HepG2 (cell line): ENCODE results near the gene RRP9. TPM values are rescaled to one million over a fixed set of nuclear protein-coding genes. Genes with fewer than 3 reads are reported as not detected.

Experiments used
- ATAC-seq: fragments of 200-7000 bp; cut with Tn5 transposase; 3 replicates; pipeline ENCODE4 v1.9.1; 2020; ENCODE audit warnings: mild to moderate bottlenecking, moderate library complexity
- BruUV-seq: library from RNA; stranded (reverse); fragments of 400-500 nt; replicated peaks from 2 replicates; lab custom pipeline; 2021; lab: Mats Ljungman, UMichigan
- CTCF ChIA-PET: fragments of 300-600 bp; formaldehyde crosslinking; extraction: SDS; loops from one replicate; lab custom pipeline; 2021; ENCODE audit warnings: low total read pairs, inconsistent platforms, low intra/inter-chr PET ratio; lab: Yijun Ruan, JAX
- POLR2A ChIA-PET: fragments of 350-600 bp; sonication (Branson Sonifier 250); formaldehyde crosslinking; loops from one replicate; lab custom pipeline; 2020; ENCODE audit warnings: antibody characterized with exemption, inconsistent platforms; lab: Yijun Ruan, JAX
- DNase-seq: peaks from one replicate; pipeline ENCODE4 v3.0.0-alpha.2; 2015; ENCODE audit warnings: low spot score
- FAIRE-seq: peaks from 3 replicates; lab custom pipeline; 2011; peaks lifted over from hg19 to GRCh38; lab: Jason Lieb, UNC
- H2AFZ ChIP-seq: one replicate; pipeline ENCODE4 v1.6.1; 2011; ENCODE audit warnings: low read length, inconsistent platforms
- H3K27ac ChIP-seq: fragments of 300-600 bp; 3 replicates; pipeline ENCODE4 v1.8.0; 2011; ENCODE audit warnings: mixed run types, mild to moderate bottlenecking, mixed read lengths, low read length, inconsistent platforms; ENCODE audit not compliant: insufficient read depth; ENCODE audit errors: extremely low read length
- H3K27me3 ChIP-seq, 2 experiments: fragments of 200-600 bp in 1 of 2; 2 replicates in 1 of 2; 3 replicates in 1 of 2; pipeline versions ENCODE4 v1.6.0 to v1.8.0; 2011; ENCODE audit warnings: low read length in 2 of 2, mild to moderate bottlenecking in 2 of 2, moderate library complexity in 2 of 2, inconsistent platforms in 1 of 2; ENCODE audit not compliant: insufficient read depth in 2 of 2, control insufficient read depth in 1 of 2
- H3K36me3 ChIP-seq, 2 experiments: fragments of 200-600 bp in 1 of 2; replicated peaks in 1 of 2; 2 replicates in 1 of 2; 3 replicates in 1 of 2; pipeline versions ENCODE4 v1.5.1 to v1.8.0; 2011; ENCODE audit warnings: low read length in 2 of 2, inconsistent platforms in 1 of 2; ENCODE audit not compliant: insufficient read depth in 2 of 2, control insufficient read depth in 1 of 2
- H3K4me1 ChIP-seq: 2 replicates; pipeline ENCODE4 v1.5.1; 2012; ENCODE audit warnings: low read length, inconsistent platforms; ENCODE audit not compliant: insufficient read depth
- H3K4me2 ChIP-seq: 2 replicates; pipeline ENCODE4 v1.6.0; 2011; ENCODE audit warnings: low read depth, low read length, inconsistent platforms
- H3K4me3 ChIP-seq, 3 experiments: fragments of 200-600 bp in 1 of 3; sonication (generic), shearing (Covaris generic) in 1 of 3; replicated peaks in 1 of 3; 2 replicates each; pipeline ENCODE4 v1.5.1; 2011 to 2016; ENCODE audit warnings: low read length in 3 of 3, inconsistent platforms in 2 of 3, low read depth in 2 of 3, mild to moderate bottlenecking in 2 of 3, control low read depth in 1 of 3, mixed read lengths in 1 of 3; ENCODE audit not compliant: insufficient read depth in 1 of 3
- H3K79me2 ChIP-seq: one replicate; pipeline ENCODE4 v1.6.1; 2011; ENCODE audit warnings: low read length, inconsistent platforms; ENCODE audit not compliant: insufficient read depth
- H3K9ac ChIP-seq: 2 replicates; pipeline ENCODE4 v1.6.0; 2011; ENCODE audit warnings: mild to moderate bottlenecking, low read depth, low read length, inconsistent platforms; ENCODE audit not compliant: insufficient read depth
- H3K9me3 ChIP-seq: 2 replicates; pipeline ENCODE4 v1.5.1; 2012; ENCODE audit warnings: mild to moderate bottlenecking, low read length
- H4K20me1 ChIP-seq: 2 replicates; pipeline ENCODE4 v1.6.0; 2011; ENCODE audit warnings: inconsistent platforms, mild to moderate bottlenecking, low read length, moderate library complexity; ENCODE audit not compliant: insufficient read depth
- ATAD3A ChIP-seq: sonication (generic); formaldehyde crosslinking; IDR thresholded peaks from 2 replicates; pipeline ENCODE4 v1.4.0; 2020; ENCODE audit warnings: missing genetic modification reagents
- DNMT1 ChIP-seq: sonication (generic); formaldehyde crosslinking; IDR thresholded peaks from 2 replicates; pipeline ENCODE4 v1.5.1; 2020; ENCODE audit warnings: mild to moderate bottlenecking, missing genetic modification reagents
- ELF1 ChIP-seq: sonication (generic); formaldehyde crosslinking; IDR thresholded peaks from 2 replicates; pipeline ENCODE4 v1.4.0; 2020; ENCODE audit warnings: missing genetic modification reagents
- ESRRA ChIP-seq: sonication (generic); formaldehyde crosslinking; IDR thresholded peaks from 2 replicates; pipeline ENCODE4 v1.5.1; 2020; ENCODE audit warnings: mild to moderate bottlenecking, low read depth, missing genetic modification reagents
- HNF4G ChIP-seq, 2 experiments: sonication (generic) in 1 of 2; formaldehyde crosslinking in 1 of 2; IDR thresholded peaks; 2 replicates each; pipeline versions ENCODE4 v1.4.0 to v1.6.1; 2011 to 2020; ENCODE audit warnings: borderline replicate concordance in 2 of 2, low read depth in 2 of 2, mild to moderate bottlenecking in 2 of 2, low read length in 1 of 2, missing genetic modification reagents in 1 of 2, moderate library complexity in 1 of 2
- NAIF1 ChIP-seq: sonication (generic); formaldehyde crosslinking; IDR thresholded peaks from 2 replicates; pipeline ENCODE4 v1.5.0; 2020; ENCODE audit warnings: mild to moderate bottlenecking, missing genetic modification reagents, borderline replicate concordance
- NFE2L2 ChIP-seq: fragments of 150-350 bp; IDR thresholded peaks from 2 replicates; pipeline ENCODE4 v1.6.1; 2014; ENCODE audit warnings: low read length
- SRSF1 ChIP-seq: fragments of 200-400 bp; formaldehyde crosslinking; optimal IDR thresholded peaks from 2 replicates; pipeline ENCODE3; 2017; ENCODE audit warnings: mild to moderate bottlenecking, low read depth, low read length, moderate library complexity
- TCF12 ChIP-seq, 2 experiments: fragments of 450-650 bp in 1 of 2; sonication (generic) in 1 of 2; formaldehyde crosslinking in 1 of 2; IDR thresholded peaks; 2 replicates each; pipeline versions ENCODE4 v1.6.1 to v1.8.0; 2017 to 2022; ENCODE audit warnings: antibody characterized with exemption in 1 of 2, mild to moderate bottlenecking in 1 of 2, missing genetic modification reagents in 1 of 2, moderate library complexity in 1 of 2
- ZC3H13 ChIP-seq: sonication (generic); formaldehyde crosslinking; IDR thresholded peaks from 2 replicates; pipeline ENCODE4 v1.8.1; 2023; ENCODE audit warnings: mild to moderate bottlenecking, missing genetic modification reagents, moderate library complexity
- ZNF543 ChIP-seq: sonication (generic); formaldehyde crosslinking; IDR thresholded peaks from 2 replicates; pipeline ENCODE4 v1.4.0; 2020; ENCODE audit warnings: mild to moderate bottlenecking, missing genetic modification reagents
- WGBS: methylation state at CpG from one replicate; pipeline ENCODE4 v1.1.6; 2017; ENCODE audit warnings: low lambda C conversion rate; 5-methylcytosine and 5-hydroxymethylcytosine counted together
- in situ Hi-C: cut with HindIII; loops from 2 replicates; pipeline ENCODE4 v1.10.0; 2017; ENCODE audit warnings: low pct_unique_long_range_greater_than_20kb; ENCODE audit not compliant: extremely low pct_ligation_motif_present
- intact Hi-C: fragments of 100-400 bp; cut with micrococcal nuclease; formaldehyde crosslinking; loops from one replicate; pipeline ENCODE4 v1.10.0; 2022; ENCODE audit not compliant: unreplicated experiment
- polyA plus RNA-seq, 8 experiments: library from polyadenylated mRNA; depleted of rRNA in 3 of 8; stranded (reverse) in 7 of 8; unstranded in 1 of 8; fragments of >200 nt; fragmentation: Illumina TruSeq in 4 of 8; extraction: Trizol in 4 of 8; gene quantifications; 2 replicates each; pipeline versions ENCODE4 v1.2.1 to v1.2.3, GENCODE V29; 2011 to 2016; ENCODE audit warnings: low read depth in 4 of 8, missing spikeins in 1 of 8, mixed read lengths in 1 of 8; ENCODE audit not compliant: insufficient read depth in 1 of 8
- total RNA-seq, 5 experiments: library from RNA; depleted of rRNA; stranded (reverse); fragments of >200 nt; fragmentation: Illumina TruSeq; extraction: Trizol; gene quantifications; 2 replicates each; pipeline ENCODE4 v1.2.3, GENCODE V29; 2016; ENCODE audit warnings: low read depth in 1 of 5

Gene RRP9
- total and polyA plus RNA-seq, 2 of the 13 experiments (the other 11 are each of a cell fraction or from before 2014, with no cell fraction given): 14.8 to 44.0 TPM

DNA sequence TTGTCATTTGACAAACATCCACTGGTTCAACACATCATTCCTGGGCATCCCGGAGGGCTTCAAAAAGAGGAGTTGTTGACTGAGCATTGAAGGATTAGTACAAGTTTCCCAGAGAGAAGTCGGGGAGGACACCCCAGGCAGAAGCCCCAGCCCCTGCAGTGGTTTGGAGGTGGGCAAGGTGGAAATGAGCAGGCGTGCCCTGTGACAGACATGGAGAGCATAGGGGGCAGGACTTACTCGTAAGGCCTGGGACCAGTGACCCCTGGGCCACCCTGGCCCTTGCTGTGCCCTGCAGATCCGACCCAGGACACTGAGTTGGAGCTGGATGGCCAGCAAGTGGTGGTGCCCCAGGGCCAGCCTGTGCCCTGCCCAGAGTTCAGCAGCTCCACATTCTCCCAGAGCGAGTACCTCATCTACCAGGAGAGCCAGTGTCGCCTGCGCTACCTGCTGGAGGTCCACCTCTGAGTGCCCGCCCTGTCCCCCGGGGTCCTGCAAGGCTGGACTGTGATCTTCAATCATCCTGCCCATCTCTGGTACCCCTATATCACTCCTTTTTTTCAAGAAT is 6.4 kb upstream of the RRP9 start:
- H3K4me1 ChIP-seq: peaks cover 26% of the 10 kb centered on the region
- H3K4me3 ChIP-seq: no peak overlapping the region
- no peaks in the 10 kb centered on the region for H3K79me2 ChIP-seq
- no peaks in the 10 kb centered on the region for H3K27me3 ChIP-seq
- FAIRE-seq (no peak), ATAC-seq (no peak), DNase-seq (no peak)
- no peaks in the 10 kb centered on the region for H4K20me1 ChIP-seq
- H2AFZ ChIP-seq: no peak overlapping the region
- no peak overlapping the region for H3K27ac ChIP-seq
- ChIA-PET CTCF (no interaction called here), POLR2A (no interaction called here)
- no TSS peak for BruUV-seq
- in situ Hi-C loops: no loop called here
- TF ChIP-seq ZNF543 (CRISPR knock-in tag) (no peak), ESRRA (no peak), ZC3H13 (CRISPR knock-in tag) (no peak), NAIF1 (no peak), SRSF1 (no peak), DNMT1 (CRISPR knock-in tag) (no peak), TCF12 (IDR thresholded peaks at IDR 0.05) (no peak), TCF12 (CRISPR knock-in tag; IDR thresholded peaks at IDR 0.05) (no peak)
- intact Hi-C loops: no loop called here
- no peaks in the 10 kb centered on the region for H3K9me3 ChIP-seq
- H3K4me2 ChIP-seq: no peak overlapping the region
- WGBS: 93% methylated on average over 6 of the region's 10 CpGs
- no peaks in the 10 kb centered on the region for H3K36me3 ChIP-seq
- no peak overlapping the region for H3K9ac ChIP-seq

DNA sequence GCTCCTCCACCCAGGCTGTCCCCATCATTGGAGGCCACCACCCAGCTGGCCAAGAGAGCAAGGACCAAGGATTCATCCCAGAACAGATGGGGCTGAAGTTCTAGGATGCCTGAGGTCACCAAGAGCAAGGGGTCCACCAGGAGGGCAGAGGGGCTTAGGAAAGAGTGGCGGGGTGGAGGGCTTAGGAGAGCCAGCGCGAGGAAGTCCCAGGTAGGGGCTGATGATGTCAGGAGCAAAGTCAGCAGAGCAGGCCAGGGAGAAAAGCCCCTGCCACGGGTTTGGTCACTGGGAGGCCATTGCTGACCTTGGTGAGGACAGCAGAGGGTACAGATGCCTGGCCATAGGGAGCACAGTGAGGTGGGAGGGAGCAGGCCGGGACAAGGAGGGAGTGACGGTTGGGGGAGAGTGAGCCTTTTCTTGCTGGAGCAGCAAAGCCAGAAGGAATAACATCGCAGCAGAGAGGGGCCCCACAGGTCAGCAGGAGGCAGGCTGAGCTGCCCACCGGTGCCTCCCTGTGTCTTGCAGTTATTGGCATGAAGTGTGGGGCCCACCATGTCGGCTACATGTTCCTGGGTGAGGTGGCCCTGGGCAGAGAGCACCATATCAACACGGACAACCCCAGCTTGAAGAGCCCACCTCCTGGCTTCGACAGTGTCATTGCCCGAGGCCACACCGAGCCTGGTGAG is 5.7 kb upstream of the RRP9 start:
- no peak for FAIRE-seq
- no peak overlapping the region for H3K27ac ChIP-seq
- H2AFZ ChIP-seq: no peak overlapping the region
- intact Hi-C loops: no loop called here
- no peaks in the 10 kb centered on the region for H4K20me1 ChIP-seq
- peaks cover 29% of the 10 kb centered on the region for H3K4me1 ChIP-seq
- H3K79me2 ChIP-seq: no peaks in the 10 kb centered on the region
- WGBS: 81% methylated on average over 12 of the region's 13 CpGs
- CTCF ChIA-PET: no interaction called here
- no peak for DNase-seq
- POLR2A ChIA-PET: interaction anchor here (0.7 kb wide), 1 partner anchor 15 kb away, joined by 3 read pairs; no protein-coding TSS in a partner anchor
- BruUV-seq: no TSS peak
- H3K9me3 ChIP-seq: no peaks in the 10 kb centered on the region
- no peak overlapping the region for H3K9ac ChIP-seq
- TF ChIP-seq ATAD3A: no peak
- no peak for TF ChIP-seq HNF4G (IDR thresholded peaks at IDR 0.05; ENCODE audit: borderline replicate concordance, low read depth, low read length)
- no peak for TF ChIP-seq HNF4G (CRISPR knock-in tag; IDR thresholded peaks at IDR 0.05; ENCODE audit: borderline replicate concordance, low read depth)
- no peak for TF ChIP-seq ELF1 (CRISPR knock-in tag)
- no peak for TF ChIP-seq NFE2L2
- no peak for ATAC-seq
- H3K4me3 ChIP-seq: no peak overlapping the region
- no peaks in the 10 kb centered on the region for H3K36me3 ChIP-seq
- in situ Hi-C loops: no loop called here
- no peak overlapping the region for H3K4me2 ChIP-seq
- no peaks in the 10 kb centered on the region for H3K27me3 ChIP-seq
